NCI-H748 (cell line): ENCODE results near the gene SFXN2.
"Not testable (repeated sequence)": the region's sequence is repeated elsewhere in the genome, so short reads cannot be mapped to it uniquely, and the experiment has no call there.

ENCODE experiments used
- DNase-seq: peaks from one replicate; lab custom pipeline; 2025; ENCODE audit not compliant: unreplicated experiment; lab: John Stamatoyannopoulos, UW

Gene SFXN2

DNA sequence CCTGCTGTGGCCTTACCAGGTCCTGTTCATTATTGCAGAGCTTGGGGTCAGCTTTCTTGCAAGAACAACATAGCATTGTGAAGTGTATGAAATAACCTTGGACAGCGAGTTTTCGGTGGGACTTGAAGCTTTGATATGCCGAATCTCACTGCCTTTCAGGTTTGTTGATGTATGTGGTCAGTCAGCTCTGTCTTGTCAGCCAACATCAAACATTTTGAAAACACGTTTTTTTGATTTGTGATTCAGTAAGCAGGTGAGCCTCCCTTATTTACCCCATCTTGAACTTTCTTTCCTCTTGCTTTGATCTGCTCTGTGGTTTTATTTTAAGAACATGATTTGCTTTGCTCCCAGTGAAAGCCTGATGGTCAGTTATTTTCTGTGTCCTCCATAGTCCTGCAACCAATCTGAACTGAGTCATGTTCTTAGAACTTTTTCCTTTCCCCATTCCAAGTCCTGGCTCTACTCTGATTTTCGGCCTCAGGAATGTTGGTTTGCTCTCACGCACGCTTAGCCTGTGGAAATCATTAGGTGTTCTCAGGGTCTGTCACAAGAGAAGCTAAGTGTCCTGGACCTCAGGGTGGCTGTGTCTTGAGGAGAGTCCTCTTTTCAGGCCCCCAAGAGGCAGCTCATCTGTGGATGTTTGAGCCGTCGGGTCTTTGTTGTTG lies 38.0 kb downstream of the SFXN2 start:
- DNase-seq, result no peak

DNA sequence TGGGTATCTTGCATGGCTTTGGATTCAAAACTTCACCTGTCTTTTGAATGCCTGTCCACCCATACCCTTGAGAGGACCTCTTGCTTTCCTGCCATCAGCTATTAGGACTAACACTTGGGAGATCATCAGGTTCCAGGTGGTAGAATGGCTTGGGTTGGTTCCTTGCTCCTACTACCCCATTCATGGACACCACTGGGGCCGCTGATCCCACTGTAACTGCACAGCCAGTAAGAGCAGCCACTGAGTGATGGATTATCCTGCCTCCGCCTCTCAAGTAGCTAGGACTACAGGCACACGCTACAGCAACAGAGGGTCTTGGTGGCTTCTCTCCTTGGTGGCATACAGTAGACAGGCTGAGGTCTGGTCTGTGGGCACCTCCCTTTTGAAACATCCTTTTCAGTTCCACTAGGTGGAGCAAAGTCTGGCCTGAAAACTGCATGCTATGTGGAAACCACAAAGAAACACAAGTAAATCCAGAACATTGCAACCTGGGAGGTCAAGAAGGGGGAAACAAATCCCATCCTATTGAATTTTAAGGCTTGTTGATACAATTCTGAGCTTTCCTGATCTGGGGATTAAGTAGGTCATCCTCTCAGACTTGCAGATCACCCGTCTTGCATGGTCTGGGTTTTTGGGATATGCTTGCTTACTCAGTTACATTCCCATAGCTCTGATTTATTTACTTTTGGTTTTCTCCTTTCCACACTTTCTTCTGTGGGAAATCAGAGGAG lies 38.7 kb downstream of the SFXN2 start:
- DNase-seq, result no peak

DNA sequence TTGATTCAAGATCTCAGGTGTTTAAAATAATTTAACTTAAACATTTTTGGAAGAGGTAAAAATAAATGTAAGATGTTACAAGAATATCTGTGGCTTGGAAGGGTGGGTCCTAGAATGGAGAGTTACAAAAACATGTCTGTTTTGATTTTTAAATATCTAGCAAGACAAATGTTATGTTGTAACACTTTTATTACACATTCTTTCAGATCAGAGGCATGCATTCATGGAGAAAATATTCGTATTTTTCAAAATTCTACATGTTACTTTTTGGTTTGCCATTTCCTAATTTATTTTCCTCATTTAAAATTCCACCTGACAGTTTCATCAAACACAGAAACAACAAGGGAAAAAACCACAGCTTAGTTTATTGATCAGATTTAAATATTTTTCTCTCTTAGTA lies 39.3 kb downstream of the SFXN2 start:
- no peak for DNase-seq

DNA sequence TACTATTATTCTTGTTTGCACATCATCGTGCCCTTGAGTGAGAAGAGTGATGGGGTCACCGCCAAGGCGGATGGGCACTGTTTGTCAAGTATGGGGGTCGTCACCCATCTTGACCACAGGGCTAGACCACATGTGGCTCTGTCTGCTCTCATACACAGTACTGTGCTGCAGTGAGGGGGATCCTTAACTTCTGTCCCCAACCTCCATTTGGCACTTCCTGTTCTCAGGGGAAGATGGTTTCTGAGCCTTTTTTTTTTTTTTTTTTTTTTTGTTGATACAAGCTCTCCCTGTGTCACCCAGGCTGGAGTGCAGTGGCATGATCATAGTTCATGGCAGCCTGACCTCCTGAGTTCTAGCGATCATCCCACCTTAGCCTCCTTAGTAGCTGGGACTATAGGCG lies 42.9 kb downstream of the SFXN2 start:
- DNase-seq, result no peak

DNA sequence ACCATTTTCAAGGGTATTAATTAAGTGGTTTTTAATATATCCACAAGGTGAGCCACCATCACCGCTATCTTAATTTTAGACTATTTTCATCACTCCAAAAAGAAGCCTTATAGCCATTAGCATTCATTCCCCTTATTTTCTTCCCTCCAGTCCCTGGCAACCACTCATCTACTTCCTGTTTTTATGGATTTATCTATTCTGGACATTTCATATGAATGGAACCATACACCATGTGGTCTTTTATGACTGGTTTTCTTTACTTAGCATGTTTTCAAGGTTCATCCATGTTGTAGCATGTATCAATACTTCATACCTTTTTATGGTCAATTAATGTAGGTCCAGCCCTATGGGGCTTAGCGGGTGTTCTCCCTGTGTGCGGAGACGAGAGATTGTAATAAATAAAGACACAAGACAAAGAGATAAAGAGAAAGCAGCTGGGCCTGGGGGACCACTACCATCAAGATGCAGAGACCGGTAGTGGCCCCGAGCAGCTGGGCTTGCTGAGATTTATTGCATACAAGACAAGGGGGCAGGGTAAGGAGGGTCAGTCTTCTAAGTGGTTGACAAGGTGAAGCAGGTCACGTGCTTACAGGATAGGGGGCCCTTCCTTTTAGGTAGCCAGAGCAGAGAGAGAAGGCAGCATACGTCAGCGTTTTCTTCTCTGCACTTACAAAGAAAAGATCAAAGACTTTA lies 44.0 kb downstream of the SFXN2 start:
- no peak for DNase-seq

DNA sequence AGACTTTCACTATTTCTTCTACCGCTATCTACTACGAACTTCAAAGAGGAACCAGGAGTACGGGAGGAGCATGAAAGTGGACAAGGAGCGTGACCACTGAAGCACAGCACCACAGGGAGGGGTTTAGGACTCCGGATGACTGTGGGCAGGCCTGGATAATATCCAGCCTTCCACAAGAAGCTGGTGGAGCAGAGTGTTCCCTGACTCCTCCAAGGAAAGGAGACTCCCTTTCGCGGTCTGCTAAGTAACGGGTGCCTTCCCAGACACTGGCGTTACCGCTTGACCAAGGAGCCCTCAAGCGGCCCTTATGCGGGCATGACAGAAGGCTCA lies 44.5 kb downstream of the SFXN2 start:
- DNase-seq, result not testable (repeated sequence)

DNA sequence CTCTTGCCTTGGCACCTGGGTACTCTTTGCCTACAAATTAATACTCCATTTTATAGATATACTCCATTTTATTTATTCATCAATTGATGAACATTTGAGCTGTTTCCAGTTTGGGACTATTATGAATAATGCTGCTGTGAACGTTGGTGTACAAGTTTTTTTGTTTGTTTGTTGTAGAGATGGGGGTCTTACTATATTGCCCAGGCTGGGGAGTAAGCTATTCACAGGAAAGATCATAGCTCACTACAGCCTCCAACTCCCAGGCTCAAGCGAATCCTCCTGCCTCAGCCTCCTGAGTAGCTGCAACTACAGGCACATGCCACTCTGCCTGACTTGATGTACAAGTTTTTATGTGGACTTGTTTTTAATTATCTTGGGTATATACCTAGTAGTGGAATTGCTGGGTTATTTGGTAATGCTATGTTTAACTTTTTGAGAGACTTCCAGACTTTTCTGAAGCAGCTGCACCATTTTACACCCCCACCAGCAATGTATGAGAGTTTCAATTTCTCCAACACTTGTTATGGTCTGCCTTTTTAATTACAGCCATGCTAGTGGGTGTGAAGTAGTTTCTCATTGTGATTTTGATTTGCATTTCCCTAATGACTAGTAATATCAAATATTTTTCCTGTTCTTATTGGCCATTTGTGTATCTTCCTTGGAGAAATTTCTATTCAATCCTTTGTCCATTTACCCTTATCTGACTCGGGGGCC lies 45.2 kb downstream of the SFXN2 start:
- DNase-seq, result no peak

DNA sequence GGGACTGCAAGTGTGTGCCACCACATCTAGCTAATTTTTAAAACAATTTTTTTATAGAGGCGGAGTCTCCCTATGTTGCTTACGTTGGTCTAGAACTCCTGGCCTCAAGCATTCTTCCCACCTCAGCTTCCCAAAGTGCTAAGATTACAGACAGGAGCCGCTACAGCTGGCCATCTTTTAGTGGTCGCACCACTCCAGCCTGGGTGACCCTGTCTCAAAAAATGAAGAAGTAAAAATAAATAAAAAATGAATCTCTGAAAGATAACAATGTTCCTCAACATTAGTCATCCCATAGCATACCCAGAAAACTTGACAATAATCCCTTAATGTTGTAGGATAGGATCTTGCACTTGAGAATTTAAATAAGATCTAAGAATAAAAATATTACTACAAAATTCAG lies 47.5 kb downstream of the SFXN2 start:
- no peak for DNase-seq

DNA sequence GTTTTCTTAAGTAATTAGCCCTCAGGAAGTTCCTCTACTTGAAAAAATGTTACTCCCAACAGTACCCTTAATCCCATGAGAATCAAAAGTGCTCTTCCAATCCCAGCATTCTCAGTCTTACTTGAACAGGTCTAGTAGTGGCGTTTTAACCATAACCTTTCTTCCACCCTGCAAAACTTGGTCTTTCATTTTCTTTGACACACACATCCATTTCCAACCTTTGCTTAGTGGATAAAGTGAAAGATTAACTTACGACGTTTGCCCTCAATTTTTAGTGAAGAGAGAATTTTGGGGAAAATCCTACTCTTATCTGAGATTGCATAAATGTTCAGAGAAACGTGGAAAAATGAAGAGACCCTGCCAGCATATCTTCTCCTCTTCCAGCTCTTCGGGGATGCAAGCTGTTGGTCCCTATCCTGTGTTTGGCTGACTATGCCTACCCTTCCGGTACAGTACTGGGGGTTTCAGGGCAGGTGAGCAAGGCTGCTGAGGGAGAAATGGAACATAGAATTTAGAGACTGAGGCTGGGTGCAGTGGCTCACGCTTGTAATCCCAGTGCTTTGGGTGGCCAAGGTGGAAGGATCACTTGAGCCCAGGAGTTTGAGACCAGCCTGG lies 48.1 kb downstream of the SFXN2 start:
- DNase-seq, result no peak

DNA sequence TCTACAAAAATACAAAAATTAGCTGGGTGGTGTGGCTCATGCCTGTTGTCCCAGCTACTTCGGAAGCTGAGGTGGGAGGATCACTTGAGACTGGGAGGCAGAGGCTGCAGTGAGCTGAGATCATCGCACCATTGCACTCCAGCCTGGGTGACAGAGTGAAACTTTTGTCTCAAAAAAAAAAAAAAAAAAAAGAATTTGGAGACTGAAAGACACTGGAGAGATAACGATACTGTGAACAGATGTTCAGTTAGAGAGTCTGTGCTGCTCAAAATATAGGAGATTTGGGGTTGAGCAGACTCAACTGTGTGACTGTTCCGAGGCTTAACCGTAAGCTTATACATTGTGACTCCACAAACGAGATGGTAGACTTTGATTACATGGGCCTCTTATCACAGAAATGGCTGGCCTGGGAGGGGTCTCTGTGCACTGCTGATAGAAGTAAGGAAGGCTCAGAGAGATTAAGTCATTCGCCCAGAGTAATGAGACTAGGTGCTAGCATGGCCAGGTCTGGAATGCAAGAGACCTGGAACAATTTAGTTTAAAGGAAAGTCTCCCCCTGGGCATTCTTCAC lies 48.7 kb downstream of the SFXN2 start:
- no peak for DNase-seq

DNA sequence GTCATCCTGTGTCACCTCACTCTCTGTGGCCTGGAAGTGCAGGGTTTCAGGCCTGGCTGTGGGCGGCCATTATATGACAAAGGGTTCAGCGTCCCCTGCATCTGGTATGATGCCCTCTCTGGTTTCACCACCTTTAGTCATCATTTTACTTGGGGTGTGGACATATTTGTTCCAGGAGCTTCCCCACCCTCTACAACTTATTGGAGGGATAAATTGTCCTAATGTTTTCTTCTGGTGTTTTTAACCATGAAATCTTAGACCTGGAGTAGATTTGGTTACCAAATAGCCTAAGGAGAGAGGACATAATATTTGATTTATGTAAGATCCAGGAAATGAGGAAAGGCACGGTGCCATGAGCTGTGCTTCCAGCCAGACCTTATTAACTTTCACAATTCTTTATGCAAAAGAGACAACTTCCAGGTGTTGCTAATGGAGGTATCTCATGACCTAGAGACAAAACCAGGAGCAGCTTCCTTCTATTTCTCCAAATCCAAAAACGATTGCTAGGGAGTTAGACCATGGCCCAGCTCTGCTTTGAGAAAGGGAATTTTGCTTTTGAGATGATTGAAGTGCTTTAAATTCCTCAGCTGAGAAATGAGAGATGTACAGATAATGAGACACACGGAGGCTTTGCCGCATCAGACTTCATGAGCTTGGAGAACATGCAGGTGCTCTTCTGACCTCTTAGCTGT lies 50.2 kb downstream of the SFXN2 start:
- no peak for DNase-seq

DNA sequence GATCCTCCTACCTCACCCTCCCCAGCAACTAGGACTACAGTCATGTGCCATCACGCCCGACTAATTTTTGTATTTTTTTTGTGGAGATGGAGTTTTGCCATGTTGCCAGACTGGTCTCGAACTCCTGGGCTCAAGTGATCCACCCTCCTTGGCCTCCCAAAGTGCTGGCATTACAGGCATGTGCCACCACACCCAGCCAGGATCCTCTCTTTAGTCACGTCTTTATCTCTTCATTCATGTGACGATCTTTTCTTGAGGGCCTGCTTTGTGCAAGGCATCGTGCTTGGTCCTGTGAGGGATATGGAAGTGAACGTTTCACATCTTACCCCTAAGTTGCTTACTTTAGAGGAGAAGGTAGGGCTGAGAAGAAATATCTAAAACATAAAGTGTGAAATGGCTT lies 50.9 kb downstream of the SFXN2 start:
- DNase-seq, result no peak

DNA sequence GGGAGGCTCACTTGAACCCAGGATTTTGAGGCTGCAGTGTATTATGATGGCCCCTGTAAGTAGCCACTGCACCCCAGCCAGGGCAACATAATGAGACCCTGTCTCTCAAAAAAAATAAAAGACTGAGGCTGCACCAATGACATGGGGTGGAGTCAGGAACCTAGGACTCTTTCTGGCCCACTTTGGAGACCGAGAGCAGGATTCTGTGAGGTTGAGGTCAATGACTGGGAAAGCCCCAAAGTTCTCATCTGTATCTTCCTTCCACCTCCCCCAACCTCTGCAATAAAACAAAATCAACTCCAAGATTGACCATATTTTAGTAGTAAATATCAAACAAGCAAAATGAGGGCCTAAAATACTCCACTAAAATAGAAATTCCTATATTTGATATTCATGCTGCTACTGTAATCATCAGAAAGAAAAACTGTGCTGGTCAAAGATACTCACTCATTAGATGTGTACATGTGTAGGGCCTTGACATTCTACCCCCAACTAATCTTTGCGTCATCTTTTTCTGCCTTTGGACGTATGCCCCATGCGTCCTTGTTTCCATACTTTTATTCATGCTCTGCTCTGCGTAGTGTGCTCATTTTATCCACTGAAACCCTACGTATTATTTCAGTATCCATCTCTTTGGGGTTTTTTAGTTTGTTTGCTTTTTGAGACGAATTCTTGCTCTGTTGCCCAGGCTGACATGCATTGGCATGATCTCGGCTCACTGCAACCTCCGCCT lies 53.2 kb downstream of the SFXN2 start:
- DNase-seq, result no peak

DNA sequence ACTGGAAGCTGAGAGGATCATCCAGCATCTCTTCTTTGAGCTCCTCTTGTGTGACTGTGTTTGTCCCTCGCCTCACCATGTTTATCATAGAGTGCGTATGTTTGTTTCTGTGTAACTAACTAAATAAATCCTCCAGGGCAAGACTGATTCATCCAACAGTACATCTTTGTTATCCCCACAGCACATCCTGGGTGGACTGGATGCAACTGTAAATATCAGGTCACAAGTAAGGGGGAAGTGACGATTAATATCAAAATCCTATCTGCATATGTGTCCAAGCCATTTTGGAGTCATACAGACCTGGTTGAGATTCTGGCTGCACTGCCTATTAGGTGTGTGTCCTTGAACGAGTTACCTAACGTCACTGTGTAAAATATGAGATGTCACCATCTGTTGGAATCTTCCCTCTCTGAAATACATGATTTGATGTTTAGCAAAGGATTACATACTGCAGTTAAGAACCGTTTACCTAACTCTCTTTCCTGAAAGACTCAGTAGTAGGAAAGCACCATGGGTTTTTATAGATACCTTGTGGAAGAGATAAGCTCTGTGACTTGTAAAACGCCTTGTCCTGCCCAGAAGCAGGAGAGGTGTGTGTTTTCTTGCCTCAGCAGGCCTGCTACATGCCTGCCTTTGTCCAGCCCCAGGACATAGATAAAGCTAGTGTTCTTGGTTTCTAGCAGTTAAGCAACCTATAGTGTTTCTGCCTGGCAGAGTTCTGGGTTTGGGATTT lies 55.1 kb downstream of the SFXN2 start:
- no peak for DNase-seq

DNA sequence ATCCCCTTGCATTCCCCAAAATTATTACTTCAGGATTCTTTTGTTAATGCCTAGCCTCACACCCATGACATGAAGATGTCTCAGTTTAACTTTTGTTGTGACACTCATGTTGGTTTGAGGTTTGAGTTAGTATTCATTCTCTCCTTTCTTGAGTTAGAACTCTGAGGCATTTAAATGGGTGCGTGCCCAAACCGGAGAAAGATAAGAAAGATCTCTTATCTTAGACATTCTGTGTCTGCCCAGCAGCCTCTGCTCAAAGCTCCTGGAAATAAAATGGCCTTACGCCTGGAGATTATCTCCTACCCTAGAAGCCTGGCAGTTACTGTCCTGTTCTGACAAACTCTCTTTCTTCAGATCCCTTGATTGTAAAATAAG lies 55.7 kb downstream of the SFXN2 start:
- no peak for DNase-seq

DNA sequence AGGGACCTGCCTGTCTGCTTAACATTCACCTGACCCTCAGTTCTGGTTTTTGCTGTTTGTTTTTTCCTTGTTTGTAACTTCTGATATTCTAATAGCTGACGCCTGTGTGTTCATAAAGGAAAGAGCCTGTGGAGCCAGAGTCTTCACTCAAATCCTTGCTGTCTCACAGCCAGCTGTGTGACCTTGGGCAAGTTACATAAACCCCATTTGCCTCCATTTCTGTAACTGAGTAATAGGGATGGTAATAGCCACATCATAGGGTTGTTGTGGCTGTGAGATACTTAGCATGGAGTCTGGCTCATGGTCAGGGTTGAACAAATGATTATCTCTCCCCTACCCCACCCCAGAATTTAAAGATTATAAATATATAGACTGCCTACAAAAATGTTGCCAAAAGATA lies 56.4 kb downstream of the SFXN2 start:
- DNase-seq, result no peak

DNA sequence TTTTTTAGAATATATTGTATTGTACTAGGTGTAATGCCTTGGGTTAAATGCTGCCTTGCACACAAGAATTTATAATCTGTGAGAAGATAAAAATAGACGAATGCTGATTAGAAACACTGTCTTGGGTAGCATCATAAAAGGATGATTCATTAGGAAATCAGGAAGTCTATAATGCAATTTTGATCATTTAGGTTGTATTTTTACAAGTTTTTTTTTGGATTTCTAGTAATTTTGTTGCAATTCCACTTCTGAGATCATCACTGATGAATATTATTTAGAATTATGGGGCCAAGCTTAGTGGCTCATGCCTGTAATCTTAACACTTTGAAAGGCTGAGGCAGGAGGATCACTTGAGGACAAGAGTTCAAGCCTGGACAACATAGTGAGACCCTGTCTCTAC lies 58.9 kb downstream of the SFXN2 start:
- DNase-seq, result no peak

DNA sequence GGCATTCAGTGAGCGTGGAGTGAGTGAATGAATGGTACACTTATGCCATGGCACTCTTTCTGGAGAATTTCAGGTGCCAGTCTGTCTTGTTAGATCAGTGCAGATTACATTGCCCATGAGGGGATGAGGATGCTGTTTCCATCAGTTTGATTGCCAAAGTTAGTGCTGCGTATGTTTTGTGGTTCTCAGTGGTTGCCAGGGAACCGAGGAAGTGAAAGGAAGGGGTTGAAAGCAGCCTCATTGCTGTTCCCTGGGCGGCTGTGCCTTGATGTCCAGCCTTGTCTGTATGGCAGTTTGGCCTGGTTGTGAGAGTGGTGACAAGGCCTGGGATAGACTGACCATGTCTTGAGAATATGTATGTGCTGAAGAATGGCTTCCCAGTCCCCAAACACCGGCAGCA lies 59.5 kb downstream of the SFXN2 start:
- DNase-seq, result no peak
